HG03095 (cell line): Measurements from ENCODE around the gene KCNAB2.

Experiments used
- ATAC-seq: cut with Tn5 transposase; IDR thresholded peaks from one replicate; pipeline ENCODE4 v1.9.1; 2021; ENCODE audit warnings: moderate library complexity; ENCODE audit not compliant: unreplicated experiment

Gene KCNAB2

GRCh38 chr1:6029351-6029750 is 16.3 kb upstream of the KCNAB2 start:
- ATAC-seq: no peak

GRCh38 chr1:6030132-6030531 is 15.6 kb upstream of the KCNAB2 start:
- ATAC-seq: no peak

- ATAC-seq: no peak
Observed at GRCh38 chr1:6030547-6031261, 15.0 kb upstream of the KCNAB2 start.

- no peak for ATAC-seq
Observed at GRCh38 chr1:6033124-6033523, 12.6 kb upstream of the KCNAB2 start.

GRCh38 chr1:6033986-6034749 is 11.5 kb upstream of the KCNAB2 start:
- no peak for ATAC-seq

- ATAC-seq: no peak
Observed at GRCh38 chr1:6034750-6035096, 11.0 kb upstream of the KCNAB2 start.

GRCh38 chr1:6035303-6035702 is 10.4 kb upstream of the KCNAB2 start:
- ATAC-seq: no peak

- no peak for ATAC-seq
Observed at GRCh38 chr1:6035719-6036118, 10.0 kb upstream of the KCNAB2 start.

- ATAC-seq: peak; percentile 63
Observed at GRCh38 chr1:6037338-6037762, 8.3 kb upstream of the KCNAB2 start.

GRCh38 chr1:6038603-6039002 is 7.1 kb upstream of the KCNAB2 start:
- ATAC-seq: no peak

- no peak for ATAC-seq
Observed at GRCh38 chr1:6039031-6039430, 6.7 kb upstream of the KCNAB2 start.

GRCh38 chr1:6040444-6040843 is 5.2 kb upstream of the KCNAB2 start:
- ATAC-seq: no peak

GRCh38 chr1:6040861-6041415 is 4.8 kb upstream of the KCNAB2 start:
- ATAC-seq: no peak

GRCh38 chr1:6041432-6042062 is 4.1 kb upstream of the KCNAB2 start:
- no peak for ATAC-seq

GRCh38 chr1:6043561-6043960 is 2.1 kb upstream of the KCNAB2 start:
- no peak for ATAC-seq

- no peak for ATAC-seq
Observed at GRCh38 chr1:6044481-6045109, 1.1 kb upstream of the KCNAB2 start.

- no peak for ATAC-seq
Observed at GRCh38 chr1:6045110-6045502, 582 bp upstream of the KCNAB2 start.

GRCh38 chr1:6046279-6046678 is 591 bp downstream of the KCNAB2 start:
- no peak for ATAC-seq

GRCh38 chr1:6048179-6048867 is 2.6 kb downstream of the KCNAB2 start:
- ATAC-seq: no peak

GRCh38 chr1:6049419-6049818 is 3.7 kb downstream of the KCNAB2 start:
- no peak for ATAC-seq

GRCh38 chr1:6051423-6051822 is 5.7 kb downstream of the KCNAB2 start:
- no peak for ATAC-seq
